ENCODE measurements around the gene SYNJ2.

DNA sequence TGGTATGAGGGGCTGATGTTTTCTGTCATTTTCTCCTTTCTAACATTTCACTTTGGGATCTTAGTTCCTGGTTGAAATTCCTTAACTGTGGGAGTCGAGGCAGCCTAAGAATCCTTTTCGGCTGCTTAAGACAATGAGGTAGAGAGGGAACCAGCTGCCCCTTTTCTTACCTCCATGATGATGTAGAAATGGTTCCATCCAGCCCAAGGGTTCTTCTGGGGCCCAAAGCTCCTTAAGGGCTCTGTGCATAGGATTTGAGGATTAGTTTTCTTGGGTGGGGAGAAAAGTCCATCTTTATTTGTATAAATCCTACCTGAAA is 33.5 kb downstream of the SYNJ2 start:
- TF ChIP-seq, protein P1, sequence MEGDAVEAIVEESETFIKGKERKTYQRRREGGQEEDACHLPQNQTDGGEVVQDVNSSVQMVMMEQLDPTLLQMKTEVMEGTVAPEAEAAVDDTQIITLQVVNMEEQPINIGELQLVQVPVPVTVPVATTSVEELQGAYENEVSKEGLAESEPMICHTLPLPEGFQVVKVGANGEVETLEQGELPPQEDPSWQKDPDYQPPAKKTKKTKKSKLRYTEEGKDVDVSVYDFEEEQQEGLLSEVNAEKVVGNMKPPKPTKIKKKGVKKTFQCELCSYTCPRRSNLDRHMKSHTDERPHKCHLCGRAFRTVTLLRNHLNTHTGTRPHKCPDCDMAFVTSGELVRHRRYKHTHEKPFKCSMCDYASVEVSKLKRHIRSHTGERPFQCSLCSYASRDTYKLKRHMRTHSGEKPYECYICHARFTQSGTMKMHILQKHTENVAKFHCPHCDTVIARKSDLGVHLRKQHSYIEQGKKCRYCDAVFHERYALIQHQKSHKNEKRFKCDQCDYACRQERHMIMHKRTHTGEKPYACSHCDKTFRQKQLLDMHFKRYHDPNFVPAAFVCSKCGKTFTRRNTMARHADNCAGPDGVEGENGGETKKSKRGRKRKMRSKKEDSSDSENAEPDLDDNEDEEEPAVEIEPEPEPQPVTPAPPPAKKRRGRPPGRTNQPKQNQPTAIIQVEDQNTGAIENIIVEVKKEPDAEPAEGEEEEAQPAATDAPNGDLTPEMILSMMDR (IDR thresholded peaks at IDR 0.05; ENCODE audit: low read depth, low read length), result no peak
- TF ChIP-seq EZH2phosphoT487 (IDR thresholded peaks at IDR 0.05; ENCODE audit: low read depth), result no peak
